Activated CD4-positive, alpha-beta T cell treated with anti-CD3 and anti-CD28 coated beads, Interleukin-2, Interleukin-6, amounts not matched to agents 100 ng/mL and 50 ng/mL, durations not matched to agents 16 hours and 8 hours (primary cell): ENCODE results near the gene WIPF2.
A peak's percentile ranks its signal among the peaks of the same experiment; 100 is the strongest.
"Not testable (repeated sequence)": the region's sequence is repeated elsewhere in the genome, so short reads cannot be mapped to it uniquely, and the experiment has no call there.

Source experiments
- DNase-seq: peaks from one replicate; pipeline ENCODE4 v3.0.0-alpha.2; 2020

WIPF2 gene

DNA sequence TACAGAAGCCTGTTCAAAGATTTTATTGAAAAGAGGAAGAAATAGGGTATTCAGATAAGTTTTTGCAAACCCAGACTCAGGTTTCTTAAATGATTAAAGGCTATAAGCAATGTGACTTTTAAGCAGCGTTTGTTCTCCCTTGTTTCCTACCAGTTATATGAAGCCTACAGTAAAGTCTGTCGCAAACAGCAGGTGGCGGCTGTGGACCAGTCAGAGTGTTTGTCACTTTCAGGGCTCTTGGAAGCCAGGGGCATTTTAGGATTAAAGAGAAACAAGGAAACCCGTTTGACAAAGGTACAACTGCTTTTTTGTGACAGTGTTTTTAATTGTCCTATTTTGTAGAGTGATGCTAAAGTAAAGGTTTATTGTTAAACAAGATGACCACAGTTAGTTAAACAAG is 82.2 kb downstream of the WIPF2 start:
- DNase-seq = no peak

DNA sequence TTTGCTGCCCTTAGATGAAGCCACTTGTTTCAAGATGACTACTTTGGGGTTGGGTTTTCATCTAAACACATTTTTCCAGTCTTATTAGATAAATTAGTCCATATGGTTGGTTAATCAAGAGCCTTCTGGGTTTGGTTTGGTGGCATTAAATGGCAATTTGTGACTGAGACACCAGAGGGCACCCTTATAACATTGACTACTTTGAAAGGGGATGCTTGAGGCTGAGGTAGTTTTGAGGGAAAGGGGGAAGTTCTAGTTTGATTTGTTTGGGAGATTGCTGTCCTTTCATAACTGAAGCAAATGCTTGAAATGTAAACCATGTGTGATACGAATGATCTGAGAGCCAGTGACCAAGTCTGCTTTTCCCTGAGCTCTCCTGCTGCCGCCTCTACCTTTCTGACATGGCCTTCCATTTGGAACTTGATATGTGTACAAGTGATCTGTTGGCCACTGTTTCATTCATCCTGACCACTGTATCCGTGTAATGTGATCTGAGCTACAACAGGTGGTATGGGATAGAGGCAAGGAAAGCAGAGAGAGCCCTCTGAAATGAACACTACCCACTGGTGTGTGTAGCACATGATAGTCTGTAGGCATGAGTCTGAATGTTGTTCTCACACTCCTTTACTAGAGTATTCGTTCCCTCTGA is 84.0 kb downstream of the WIPF2 start:
- peak; percentile 54 for DNase-seq

DNA sequence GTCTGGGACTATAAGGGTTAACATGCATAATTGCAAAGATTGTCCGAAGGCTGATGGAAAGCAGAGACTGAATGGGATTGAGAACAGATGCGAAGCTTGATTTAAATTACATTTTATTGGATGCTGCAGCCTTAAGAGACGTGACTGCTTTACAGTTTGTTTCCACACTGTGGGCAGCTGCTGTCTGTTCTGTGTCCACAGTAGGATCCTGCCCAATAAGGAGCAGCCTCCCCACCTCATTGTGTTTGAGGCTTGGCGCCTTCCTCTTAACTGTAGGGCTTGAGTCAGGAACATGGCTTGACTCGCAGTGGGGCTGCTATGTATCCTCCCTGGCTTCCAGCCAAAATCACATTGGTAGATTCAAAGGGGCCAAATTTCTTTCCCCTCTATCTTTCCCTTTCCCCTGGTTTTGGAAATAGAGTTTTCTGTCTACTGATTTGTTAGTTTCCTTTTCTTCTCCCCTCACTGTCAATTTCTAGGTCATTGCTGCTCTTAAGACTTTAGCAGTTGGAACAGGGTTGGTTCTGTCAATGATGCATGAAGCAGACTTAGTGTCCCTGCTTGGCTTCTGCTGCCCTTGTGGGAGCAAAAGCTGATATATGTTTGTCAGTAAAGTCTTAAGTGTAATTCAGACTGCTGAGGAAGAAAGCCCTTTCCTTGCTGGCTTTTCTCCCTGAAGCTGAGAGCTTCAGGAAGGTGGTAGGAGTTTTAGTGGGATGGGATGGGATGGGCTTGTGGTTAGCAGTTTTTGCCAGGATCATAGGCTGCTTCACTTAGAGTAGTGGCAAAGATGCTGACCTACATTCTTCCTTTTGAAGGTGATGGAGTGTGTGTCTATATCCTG is 84.8 kb downstream of the WIPF2 start:
- DNase-seq = no peak

DNA sequence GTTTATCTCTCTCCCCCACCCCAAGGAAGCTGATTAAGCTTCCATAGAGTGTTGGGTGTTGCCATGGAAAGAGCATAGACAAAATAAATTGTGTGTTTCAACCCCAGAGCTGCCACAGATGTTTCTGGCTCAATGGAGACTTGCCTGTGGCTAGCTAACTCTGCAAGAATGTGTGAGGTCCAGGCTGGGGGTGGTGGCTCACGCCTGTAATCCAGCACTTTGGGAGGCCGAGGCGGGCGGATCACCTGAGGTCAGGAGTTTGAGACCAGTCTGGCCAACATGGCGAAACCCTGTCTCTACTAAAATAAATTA is 85.4 kb downstream of the WIPF2 start:
- DNase-seq = not testable (repeated sequence)

DNA sequence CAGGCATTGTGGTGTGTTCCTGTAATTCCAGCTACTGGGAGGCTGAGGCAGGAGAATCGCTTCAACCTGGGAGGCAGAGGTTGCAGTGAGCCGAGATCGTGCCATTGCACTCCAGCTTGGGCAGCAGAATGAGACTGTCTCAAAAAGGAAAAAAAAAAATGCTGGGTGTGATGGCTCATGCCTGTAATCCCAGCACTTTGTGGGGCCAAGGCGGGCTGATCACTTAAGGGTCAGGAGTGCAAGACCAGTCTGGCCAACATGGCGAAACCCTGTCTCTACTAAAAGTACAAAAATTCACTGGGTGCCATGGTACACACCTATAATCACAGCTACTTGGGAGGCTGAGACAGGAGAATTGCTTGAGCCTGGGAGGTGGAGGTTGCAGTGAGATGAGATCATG is 85.8 kb downstream of the WIPF2 start:
- DNase-seq = not testable (repeated sequence)

DNA sequence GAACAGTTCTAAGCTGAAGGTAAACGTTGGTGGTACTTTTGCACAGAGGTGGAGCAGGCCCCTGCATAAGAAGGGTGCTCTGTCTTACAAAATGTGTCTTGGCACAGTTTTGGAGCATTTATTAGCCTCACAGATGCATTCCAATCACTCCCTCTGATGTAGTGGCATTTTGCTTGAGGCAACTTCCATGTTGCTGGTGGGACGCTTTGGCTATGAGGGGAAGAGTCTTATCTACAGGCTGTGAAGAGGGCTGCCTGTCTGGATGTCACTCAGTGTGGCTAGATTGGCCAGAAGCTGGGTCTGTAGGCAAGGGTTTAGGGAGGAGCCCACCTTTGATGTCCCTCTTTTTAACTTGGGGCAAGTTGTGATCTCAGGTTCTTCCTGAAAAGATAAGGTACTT is 87.3 kb downstream of the WIPF2 start:
- no peak for DNase-seq

DNA sequence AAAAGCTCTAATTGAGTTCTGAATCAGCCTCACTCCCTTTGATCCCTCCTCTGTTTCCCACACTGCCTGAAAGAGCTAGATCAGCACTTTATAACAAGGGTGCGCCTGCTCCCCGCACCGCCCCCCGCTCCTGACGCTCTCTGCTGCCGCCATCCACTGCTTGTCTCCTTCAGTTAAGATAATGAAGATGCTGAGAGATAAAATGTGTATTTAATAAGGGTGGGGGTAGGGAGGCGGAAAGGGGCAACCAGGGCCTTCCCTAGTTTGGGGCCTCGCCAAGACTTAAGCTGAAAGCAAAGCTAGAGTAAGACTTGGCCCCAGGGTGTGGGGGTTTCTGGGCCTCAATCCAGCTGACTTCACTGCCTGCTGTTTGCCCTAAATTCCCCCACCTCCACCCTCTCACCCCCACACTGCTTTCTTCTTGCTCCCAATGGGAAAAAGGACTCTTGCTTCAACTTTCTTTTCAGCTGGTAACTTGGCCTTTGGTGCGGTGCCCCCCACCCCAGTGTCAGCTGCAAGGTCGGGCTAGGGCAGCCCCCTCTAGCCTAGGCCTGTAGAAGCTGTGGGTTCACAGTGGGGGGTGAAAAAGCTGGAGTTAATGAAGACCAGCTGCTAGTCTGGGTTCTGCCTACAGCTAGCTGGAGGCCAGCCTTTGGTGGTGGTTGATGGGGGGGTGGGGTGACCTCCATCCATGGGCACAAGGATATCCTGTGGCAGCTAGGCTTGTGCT is 88.1 kb downstream of the WIPF2 start:
- DNase-seq = no peak

DNA sequence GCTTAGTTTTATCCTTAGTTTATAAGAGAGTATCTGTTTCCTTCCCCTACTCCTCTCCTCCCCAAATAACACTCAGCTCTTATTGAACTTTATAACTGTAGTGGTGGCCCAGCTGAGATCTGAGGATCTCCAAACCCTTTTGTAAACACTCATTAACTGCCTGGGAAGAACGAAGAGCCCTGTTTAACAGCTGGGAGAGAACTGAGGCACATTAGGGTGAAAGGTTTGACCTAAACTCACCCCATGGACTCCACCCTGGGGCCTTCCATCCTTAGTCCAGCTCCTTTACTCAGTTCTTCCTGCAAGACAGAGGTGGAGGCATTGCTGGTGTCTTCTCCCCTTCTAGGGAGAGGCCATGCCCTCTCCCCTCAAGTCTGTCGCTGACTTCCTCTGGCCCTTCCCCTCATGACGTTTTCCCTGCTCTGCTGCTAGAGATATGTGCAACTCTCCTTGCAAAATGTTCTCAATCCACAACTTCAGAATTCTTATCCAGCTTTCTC is 88.7 kb downstream of the WIPF2 start:
- DNase-seq = no peak

DNA sequence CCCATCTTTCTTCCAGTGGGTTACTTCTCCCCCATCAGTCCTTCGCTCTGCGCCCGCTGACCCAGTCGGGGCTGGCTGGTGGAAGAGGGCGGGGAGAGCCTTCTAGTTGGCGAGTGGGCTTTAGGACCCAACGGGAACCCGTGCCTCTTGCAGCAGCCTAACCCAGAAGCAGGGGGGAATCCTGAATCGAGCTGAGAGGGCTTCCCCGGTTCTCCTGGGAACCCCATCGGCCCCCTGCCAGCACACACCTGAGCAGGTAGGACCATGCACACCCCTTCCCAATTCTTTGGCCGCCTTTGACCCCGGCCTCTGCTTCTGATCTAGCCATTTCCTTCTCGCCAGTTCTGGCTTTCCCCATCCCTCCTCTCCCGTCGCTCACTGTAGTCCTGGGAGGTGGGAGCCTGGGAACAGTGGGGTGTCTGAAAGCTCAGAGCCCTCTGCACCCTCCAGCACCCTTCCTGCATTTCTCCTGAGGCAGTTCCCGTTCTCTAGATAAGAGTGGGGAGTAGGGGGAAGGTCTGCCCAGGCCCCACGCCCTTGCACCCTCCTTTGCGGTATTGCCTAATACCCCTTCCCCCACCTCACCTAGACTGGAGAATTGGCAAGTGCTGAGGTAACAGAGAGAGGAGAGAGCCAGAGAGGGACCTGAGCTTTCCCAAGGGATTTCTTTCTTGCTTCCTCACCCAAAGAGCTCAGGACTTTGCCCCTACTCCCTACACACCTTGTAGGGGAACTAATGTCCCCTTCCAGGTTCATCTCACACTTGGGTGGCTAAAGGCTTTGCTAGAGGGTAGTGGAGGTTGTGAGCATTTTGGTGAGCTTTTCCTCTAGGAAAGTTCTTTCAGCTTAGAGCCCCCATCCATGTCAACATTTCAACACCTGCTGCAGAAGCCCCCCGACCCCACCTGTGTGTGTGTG is 90.2 kb downstream of the WIPF2 start, which contains the start of gene RARA:
TSS of gene RARA (plus strand) at position 150 of the 918 bp plus-strand sequence. CDS start 22,039 bp downstream, outside the sequence.
- no peak for DNase-seq

DNA sequence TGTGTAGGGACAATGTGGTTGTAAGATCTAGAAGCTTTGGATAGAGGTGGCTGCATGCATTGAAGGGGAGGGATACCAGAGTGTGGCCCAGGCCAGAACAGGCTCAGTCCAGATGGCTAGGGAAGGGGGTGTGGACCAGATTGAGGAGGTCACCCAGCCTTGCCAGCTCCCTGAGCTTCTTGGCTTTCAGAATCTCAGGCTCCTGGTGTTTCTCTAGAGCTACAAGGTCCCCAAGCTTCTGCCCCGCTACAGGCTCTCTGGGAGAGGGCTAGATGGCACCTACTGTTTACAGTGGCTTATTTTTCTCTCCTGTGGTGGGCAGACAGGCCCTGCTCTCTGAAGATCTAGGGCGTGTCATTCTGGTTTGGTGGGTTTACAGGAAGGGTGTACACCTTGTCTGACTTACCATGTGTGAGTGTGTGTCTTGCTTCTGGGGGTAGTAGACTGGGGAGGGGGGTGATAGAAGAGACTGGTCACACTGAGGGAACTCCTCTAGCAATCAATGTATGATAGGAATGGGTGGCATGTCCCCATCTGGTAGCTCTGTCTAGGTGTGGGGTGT is 90.9 kb downstream of the WIPF2 start:
- DNase-seq = no peak

DNA sequence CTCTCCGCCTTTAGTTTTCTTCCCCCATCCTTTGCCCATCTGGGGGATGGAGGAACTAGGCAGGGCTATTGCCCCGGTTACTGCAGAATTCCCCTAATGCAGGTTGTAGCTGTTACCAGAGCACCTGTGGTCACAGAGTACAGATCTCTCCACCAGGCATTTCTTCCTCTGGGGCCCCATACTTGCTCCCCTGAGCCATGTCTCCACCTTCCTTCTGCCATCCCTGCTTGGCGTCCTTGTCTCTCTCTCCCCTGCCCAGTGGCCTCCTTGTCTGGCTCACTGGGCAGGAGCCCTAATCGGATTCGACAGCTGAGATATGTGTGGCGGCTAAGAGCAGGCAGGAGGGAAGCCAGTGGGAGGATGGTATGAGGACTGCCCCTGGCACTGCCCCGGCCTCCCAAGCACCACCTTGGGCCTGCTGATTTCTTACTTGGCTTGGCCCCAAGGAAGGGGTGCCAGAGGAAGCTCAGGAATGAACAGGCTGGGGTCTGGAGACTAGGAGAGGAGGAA is 91.8 kb downstream of the WIPF2 start:
- no peak for DNase-seq

DNA sequence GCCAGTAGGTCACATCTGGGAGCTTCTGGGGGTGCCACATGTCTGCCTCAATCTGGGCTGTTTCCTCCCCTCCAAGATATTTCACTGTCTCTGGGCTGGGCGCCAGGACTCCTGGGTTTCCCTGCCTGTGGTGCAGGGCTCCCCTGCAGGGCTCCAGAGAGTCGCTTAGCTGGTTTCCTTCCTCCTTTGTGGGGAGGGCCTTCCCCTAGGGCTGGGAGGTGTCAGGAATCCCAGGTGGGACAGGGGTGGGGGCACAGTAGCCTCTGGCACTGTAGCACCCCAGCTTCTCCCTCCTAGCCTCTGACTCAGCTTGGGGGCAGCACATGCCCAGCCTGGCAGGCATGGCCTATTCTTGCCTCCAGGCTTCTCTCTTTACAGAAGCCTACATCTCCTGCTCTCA is 92.5 kb downstream of the WIPF2 start:
- DNase-seq = no peak

DNA sequence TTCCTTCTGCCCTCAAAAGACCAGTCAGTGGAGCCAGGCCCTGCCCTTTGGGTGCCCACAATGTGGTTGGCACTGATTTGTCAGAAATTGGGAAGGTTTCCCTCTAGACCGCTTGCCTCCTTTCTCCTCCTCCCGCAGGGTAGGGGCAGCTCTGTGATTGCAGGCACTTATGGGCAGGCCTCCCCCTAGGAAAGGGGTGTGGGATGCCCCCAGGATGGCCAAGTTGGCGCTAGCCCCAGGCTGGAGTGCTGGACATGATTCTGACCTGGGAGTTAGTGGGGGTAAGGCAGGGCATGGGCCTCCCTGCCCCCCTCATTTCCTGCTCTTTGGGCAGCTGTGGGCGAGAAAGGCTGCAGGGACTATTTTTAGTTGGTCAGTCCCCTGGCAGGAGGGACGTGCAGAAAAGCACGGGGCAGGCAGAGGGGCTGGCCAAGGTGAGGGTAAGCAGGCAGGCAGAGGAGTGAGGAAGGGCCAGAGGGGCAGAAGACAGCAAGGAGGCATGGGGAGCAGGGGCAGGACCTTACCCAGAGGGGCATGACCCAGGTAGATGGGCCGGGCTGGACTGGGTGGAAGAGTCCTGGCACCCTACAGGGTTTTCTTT is 93.1 kb downstream of the WIPF2 start:
- no peak for DNase-seq

DNA sequence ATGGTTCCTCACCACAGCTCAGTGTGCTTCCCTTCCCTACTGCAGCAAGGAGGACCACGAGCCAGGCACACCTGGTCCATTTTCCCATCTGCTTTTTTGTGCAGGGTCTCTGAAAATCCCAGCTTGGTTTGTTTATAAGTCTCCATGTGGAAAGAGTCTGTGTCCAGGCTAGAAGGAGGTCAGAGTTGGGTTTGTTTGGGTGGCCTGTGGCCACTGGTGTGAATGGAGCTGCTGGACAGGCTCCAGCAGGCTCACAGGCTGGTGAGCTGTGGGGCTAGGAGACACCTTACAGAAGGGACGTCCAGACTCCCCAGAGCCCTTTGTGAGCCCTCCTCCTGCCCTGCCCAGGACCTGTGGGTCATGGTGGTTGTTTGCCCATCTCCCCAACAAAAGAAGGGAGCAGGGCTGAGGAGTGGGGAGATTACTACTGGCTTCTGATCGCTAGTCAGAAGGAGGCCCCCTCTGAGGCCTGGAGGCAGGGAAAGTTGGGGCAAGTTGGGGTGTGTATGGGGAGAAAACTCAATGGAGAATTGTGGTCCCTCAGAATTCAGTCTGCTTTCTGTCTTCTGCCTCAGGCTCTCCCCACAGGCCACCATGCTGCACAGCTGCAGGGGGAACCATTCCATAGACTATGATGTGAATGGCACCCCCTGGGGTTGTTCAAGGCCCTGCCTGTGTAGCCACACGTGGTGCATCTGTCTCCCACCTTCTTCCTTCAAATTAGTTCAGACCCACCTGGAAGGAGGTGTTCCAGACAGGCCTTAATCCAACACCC is 94.0 kb downstream of the WIPF2 start:
- DNase-seq = no peak

DNA sequence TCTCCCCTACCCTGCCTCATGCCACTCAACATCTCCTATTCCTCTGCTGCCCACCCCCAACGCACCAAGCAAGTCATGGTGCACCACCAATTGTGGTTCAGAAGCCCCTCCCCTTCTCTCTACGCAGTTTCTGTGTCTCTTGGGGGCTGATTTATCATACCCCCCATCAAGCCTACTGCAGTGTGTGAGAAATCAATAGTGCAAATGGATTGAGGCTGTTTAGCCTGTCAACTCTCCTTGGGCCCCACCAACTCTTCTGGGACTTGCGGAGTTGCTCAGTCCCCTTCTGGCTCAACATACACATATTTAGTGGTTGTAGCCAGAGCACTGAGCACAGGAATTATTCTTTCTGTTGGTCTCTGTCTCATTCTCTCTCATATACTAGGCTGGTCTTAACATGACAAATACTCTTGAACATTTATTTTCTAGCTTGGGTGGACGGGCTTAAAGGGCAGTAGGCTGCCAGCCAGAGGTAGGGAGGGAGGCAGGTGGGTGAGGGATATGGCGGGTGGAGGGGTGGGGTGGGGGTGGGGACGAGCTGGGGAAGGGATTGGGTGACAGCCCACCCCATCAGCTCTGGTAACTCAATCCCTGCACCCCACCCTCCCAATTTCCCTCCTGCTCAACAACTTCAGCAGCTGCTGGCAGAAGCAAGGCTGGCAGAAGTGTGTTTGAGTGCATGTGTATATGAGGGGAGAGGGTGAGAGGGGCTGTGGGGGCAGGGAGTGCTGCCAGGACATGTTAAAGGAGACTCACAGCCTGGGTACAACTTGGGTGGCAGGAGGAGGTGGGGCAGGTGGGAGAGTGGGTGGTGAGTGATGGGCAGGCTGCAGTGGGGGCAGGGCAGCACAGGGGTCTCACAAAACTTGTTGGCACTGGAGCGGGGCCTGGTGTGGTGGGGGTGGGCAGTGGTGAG is 94.8 kb downstream of the WIPF2 start:
- no peak for DNase-seq

DNA sequence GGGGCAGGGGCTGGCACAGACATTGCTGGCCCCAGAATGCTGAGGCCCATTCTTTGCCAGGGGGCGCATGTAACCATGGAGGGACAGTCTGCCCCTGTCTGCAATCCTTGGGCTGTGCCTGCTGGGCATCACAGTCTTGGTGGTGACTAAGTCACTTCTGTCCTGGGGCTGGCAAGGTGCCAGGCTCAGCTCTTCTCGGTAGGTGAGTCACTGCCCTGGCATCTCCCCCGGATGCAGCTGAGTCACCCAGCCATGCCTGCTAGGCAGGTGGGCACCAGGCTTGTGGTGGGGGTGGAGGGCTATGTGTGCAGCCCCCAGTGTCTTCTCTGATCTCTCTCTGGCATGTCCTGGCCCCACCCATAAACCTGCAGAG is 95.5 kb downstream of the WIPF2 start:
- DNase-seq = peak; percentile 90

DNA sequence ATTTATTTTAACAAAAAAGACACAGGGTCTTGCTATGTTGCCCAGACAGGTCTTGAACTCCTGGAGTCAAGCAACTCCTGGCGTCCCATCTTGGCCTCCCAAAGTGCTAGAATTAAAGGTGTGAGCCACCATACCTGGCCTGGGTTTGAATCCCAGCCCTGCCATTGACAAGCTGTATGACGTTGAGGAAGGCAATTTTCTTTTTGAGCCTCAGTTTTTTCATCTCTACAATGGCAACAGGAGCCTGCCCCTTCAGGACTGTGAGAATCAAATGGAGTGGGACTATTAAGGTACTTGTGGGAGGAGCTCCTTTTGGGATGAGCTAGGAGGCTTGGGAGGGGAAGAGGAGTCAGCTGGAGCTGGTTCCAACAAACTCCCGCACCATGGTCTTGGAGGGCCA is 96.1 kb downstream of the WIPF2 start:
- no peak for DNase-seq

DNA sequence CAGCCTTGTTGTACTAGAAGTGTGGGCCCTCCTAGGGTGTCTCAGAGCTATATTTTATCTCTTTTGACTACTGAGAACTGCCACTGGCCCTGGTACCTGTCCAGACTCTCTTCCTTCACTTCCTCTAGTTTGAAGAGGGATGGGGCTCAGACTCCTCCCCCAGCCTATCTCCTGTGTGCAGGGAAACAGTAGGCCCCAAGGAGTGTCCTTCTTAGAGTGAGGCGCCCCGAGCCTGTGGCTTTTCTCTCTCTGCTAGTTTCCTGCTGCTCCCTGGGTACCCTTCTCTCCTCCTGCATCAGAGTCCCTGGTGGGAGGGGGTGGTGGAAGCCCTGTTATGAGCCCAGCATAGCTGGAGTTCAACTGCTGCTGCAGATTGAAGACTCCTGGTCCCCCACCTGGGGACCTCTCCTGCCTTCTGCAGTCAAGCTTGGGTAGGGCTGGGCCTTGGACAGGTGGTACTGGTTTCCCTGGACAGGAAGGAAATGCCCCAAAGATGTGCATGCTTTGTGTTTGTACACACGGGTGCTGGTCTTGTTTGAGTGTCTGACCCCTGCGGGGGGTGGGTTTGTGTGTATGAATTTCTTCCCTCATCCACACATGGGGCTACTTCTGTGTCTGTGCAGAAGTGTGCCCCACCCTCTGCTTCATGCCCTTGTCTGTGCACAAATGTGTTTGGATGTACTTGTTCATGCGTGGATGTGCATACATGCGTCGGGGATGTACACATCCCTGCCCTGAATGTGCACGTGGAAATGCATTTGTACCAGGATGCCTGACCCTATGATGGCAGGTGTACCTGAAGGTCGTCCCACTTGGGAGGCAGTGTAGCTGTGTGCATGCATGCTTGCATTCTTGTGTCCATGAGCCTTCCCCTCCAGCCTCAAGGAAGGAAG is 96.8 kb downstream of the WIPF2 start:
- DNase-seq = peak; percentile 32
